GM23338 (cell line): Measurements from ENCODE around the gene TSPAN7.

ENCODE experiments used
- CREB1 ChIP-seq: fragments of 250-450 bp; sonication (Bioruptor Pico); IDR thresholded peaks from 2 replicates; pipeline ENCODE4 v1.5.0; 2020; ENCODE audit warnings: low read depth, mild to moderate bottlenecking, moderate library complexity
- EZH2 ChIP-seq: fragments of 200-600 bp; sonication (generic); IDR thresholded peaks from one replicate; pipeline ENCODE4 v1.8.0; 2017; ENCODE audit warnings: antibody characterized with exemption, mild to moderate bottlenecking, low read depth; ENCODE audit not compliant: unreplicated experiment
- EZH2phosphoT487 ChIP-seq: fragments of 200-600 bp; sonication (generic); IDR thresholded peaks from one replicate; pipeline ENCODE4 v1.8.1; 2018; ENCODE audit warnings: antibody characterized with exemption; ENCODE audit not compliant: unreplicated experiment
- JUNB ChIP-seq: IDR thresholded peaks from one replicate; pipeline ENCODE4 v1.6.1; 2016; ENCODE audit warnings: antibody characterized with exemption; ENCODE audit not compliant: unreplicated experiment
- POLR2AphosphoS5 ChIP-seq: IDR thresholded peaks from 2 replicates; pipeline ENCODE4 v1.6.1; 2016; ENCODE audit warnings: antibody characterized with exemption, low read depth
- STAT1 ChIP-seq: IDR thresholded peaks from one replicate; pipeline ENCODE4 v1.6.1; 2016; ENCODE audit warnings: antibody characterized with exemption; ENCODE audit not compliant: unreplicated experiment
- ZNF114 ChIP-seq: fragments of 250-450 bp; sonication (Bioruptor Pico); IDR thresholded peaks from 2 replicates; pipeline ENCODE4 v1.5.0; 2020; ENCODE audit warnings: mild to moderate bottlenecking, moderate library complexity
- ZNF331 ChIP-seq: fragments of 250-450 bp; sonication (Bioruptor Pico); IDR thresholded peaks from 2 replicates; pipeline ENCODE4 v1.5.0; 2020; ENCODE audit warnings: low read depth, mild to moderate bottlenecking, moderate library complexity
- TF ChIP-seq, protein P1 (sequence below), 2 experiments: fragments of 200-600 bp in 1 of 2; sonication (generic) in 1 of 2; conservative IDR thresholded peaks; 2 replicates each; pipeline versions ENCODE4 v1.5.1 to v1.6.1; 2016 to 2017; ENCODE audit warnings: antibody characterized with exemption in 2 of 2, low read depth in 2 of 2, mild to moderate bottlenecking in 2 of 2, moderate library complexity in 1 of 2
- TF ChIP-seq, protein P2 (sequence below): IDR thresholded peaks from one replicate; pipeline ENCODE4 v1.6.1; 2018; ENCODE audit warnings: antibody characterized with exemption; ENCODE audit not compliant: unreplicated experiment
- TF ChIP-seq, protein P3 (sequence below): IDR thresholded peaks from 2 replicates; pipeline ENCODE4 v1.6.1; 2016; ENCODE audit warnings: antibody characterized with exemption

DNA sequence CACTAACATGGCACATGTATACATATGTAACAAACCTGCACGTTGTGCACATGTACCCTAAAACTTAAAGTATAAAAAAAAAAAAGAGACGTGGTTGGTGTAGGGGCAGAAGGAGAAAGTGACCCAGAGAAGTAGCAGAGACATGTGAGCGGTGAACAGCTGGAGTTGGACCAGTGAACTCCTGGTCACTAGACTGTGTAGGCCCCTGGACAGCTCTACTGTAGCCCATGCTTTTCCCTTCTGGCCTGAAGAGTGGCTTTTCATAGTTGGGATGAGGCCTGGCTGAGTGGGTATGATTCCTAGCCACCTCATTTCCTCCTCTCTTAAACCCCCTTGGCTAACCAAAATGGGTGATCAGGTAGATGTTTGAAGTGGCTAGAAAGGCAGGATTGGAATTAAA is 16.4 kb downstream of the TSPAN7 start:
- TF ChIP-seq, protein P1, sequence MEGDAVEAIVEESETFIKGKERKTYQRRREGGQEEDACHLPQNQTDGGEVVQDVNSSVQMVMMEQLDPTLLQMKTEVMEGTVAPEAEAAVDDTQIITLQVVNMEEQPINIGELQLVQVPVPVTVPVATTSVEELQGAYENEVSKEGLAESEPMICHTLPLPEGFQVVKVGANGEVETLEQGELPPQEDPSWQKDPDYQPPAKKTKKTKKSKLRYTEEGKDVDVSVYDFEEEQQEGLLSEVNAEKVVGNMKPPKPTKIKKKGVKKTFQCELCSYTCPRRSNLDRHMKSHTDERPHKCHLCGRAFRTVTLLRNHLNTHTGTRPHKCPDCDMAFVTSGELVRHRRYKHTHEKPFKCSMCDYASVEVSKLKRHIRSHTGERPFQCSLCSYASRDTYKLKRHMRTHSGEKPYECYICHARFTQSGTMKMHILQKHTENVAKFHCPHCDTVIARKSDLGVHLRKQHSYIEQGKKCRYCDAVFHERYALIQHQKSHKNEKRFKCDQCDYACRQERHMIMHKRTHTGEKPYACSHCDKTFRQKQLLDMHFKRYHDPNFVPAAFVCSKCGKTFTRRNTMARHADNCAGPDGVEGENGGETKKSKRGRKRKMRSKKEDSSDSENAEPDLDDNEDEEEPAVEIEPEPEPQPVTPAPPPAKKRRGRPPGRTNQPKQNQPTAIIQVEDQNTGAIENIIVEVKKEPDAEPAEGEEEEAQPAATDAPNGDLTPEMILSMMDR (conservative IDR thresholded peaks at IDR 0.05; ENCODE audit: low read depth in 2 of 2): no peak
- TF ChIP-seq EZH2phosphoT487: no peak
- no peak for TF ChIP-seq EZH2
- no peak for TF ChIP-seq JUNB
- TF ChIP-seq POLR2AphosphoS5: no peak
- TF ChIP-seq, protein P2, sequence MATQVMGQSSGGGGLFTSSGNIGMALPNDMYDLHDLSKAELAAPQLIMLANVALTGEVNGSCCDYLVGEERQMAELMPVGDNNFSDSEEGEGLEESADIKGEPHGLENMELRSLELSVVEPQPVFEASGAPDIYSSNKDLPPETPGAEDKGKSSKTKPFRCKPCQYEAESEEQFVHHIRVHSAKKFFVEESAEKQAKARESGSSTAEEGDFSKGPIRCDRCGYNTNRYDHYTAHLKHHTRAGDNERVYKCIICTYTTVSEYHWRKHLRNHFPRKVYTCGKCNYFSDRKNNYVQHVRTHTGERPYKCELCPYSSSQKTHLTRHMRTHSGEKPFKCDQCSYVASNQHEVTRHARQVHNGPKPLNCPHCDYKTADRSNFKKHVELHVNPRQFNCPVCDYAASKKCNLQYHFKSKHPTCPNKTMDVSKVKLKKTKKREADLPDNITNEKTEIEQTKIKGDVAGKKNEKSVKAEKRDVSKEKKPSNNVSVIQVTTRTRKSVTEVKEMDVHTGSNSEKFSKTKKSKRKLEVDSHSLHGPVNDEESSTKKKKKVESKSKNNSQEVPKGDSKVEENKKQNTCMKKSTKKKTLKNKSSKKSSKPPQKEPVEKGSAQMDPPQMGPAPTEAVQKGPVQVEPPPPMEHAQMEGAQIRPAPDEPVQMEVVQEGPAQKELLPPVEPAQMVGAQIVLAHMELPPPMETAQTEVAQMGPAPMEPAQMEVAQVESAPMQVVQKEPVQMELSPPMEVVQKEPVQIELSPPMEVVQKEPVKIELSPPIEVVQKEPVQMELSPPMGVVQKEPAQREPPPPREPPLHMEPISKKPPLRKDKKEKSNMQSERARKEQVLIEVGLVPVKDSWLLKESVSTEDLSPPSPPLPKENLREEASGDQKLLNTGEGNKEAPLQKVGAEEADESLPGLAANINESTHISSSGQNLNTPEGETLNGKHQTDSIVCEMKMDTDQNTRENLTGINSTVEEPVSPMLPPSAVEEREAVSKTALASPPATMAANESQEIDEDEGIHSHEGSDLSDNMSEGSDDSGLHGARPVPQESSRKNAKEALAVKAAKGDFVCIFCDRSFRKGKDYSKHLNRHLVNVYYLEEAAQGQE: no peak
- TF ChIP-seq ZNF331: no peak
- TF ChIP-seq CREB1 (CRISPR knock-in tag): no peak
- TF ChIP-seq ZNF114: no peak
- TF ChIP-seq, protein P3, sequence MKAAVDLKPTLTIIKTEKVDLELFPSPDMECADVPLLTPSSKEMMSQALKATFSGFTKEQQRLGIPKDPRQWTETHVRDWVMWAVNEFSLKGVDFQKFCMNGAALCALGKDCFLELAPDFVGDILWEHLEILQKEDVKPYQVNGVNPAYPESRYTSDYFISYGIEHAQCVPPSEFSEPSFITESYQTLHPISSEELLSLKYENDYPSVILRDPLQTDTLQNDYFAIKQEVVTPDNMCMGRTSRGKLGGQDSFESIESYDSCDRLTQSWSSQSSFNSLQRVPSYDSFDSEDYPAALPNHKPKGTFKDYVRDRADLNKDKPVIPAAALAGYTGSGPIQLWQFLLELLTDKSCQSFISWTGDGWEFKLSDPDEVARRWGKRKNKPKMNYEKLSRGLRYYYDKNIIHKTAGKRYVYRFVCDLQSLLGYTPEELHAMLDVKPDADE: no peak
- no peak for TF ChIP-seq STAT1
